HEK293T (cell line): ENCODE results near the gene HOXA5.

ENCODE experiments used
- BHLHE40 ChIP-seq: fragments of 450-650 bp; IDR thresholded peaks from 2 replicates; pipeline ENCODE4 v1.6.1; 2016; ENCODE audit warnings: mild to moderate bottlenecking, moderate library complexity, borderline replicate concordance
- FOXM1 ChIP-seq: fragments of 450-650 bp; IDR thresholded peaks from 2 replicates; pipeline ENCODE4 v1.6.1; 2017; ENCODE audit warnings: mild to moderate bottlenecking, borderline replicate concordance
- L3MBTL2 ChIP-seq: fragments of 450-650 bp; conservative IDR thresholded peaks from 2 replicates; pipeline ENCODE4 v1.6.1; 2016; ENCODE audit warnings: mild to moderate bottlenecking
- TARDBP ChIP-seq: fragments of 450-650 bp; IDR thresholded peaks from 2 replicates; pipeline ENCODE4 v1.6.1; 2016

DNA sequence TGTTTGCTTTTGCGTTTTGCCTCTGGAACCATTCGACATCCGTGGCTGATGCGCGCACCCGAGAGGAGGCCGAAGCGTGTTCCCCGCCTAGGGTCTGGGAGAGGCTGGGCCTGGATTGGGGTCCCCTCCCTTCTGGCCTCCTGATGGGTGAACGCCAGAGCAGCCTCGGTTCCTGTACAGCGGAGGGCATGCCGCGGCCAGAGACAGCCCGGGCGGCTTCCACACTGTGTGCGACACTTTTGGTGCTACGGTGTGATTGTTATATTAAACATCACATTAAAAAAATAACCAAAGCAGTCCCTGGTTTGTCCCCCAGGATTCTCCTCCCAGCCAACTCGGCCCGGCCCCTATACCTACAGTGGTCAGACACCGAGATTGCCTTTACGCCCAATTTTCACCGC is 16.7 kb upstream of the HOXA5 start:
- TF ChIP-seq L3MBTL2 (peak; percentile 44; the same call in 1 of the 2 replicates), FOXM1 (no peak), TARDBP (no peak), BHLHE40 (no peak)
